IPS-18a (cell line): ENCODE data around the gene PHC1.
"Not testable (repeated sequence)": the region's sequence is repeated elsewhere in the genome, so short reads cannot be mapped to it uniquely, and the experiment has no call there.

Source experiments
- H3K27ac ChIP-seq: one replicate; pipeline ENCODE4 v1.5.1; 2013; ENCODE audit warnings: low read length
- H3K27me3 ChIP-seq: one replicate; pipeline ENCODE4 v1.6.1; 2013; ENCODE audit warnings: mild to moderate bottlenecking, low read length; ENCODE audit not compliant: control insufficient read depth, insufficient read depth
- H3K36me3 ChIP-seq: one replicate; pipeline ENCODE4 v1.6.1; 2013; ENCODE audit warnings: low read depth, low read length; ENCODE audit not compliant: control insufficient read depth
- H3K4me1 ChIP-seq: one replicate; pipeline ENCODE4 v1.6.1; 2013; ENCODE audit warnings: low read depth, low read length; ENCODE audit not compliant: control insufficient read depth
- H3K4me3 ChIP-seq: one replicate; pipeline ENCODE4 v1.5.1; 2013; ENCODE audit warnings: low read length
- H3K9ac ChIP-seq: one replicate; pipeline ENCODE4 v1.6.1; 2013; ENCODE audit warnings: mild to moderate bottlenecking, low read length, moderate library complexity
- H3K9me3 ChIP-seq: one replicate; pipeline ENCODE4 v1.6.1; 2013; ENCODE audit warnings: low read depth, low read length; ENCODE audit not compliant: control insufficient read depth

The PHC1 gene

GRCh38 chr12:8912914-8913313, 1.4 kb upstream of the PHC1 start:
- Histone ChIP-seq H3K9me3 (no peaks in the 10 kb centered on the region), H3K27me3 (no peaks in the 10 kb centered on the region), H3K4me1 (peaks cover 45% of the 10 kb centered on the region), H3K9ac (peak overlapping the region; percentile 99), H3K36me3 (peaks cover 8% of the 10 kb centered on the region), H3K27ac (peak overlapping the region; percentile 98), H3K4me3 (peak overlapping the region; percentile 89)

- H3K9ac ChIP-seq: peak overlapping the region; percentile 99
- H3K4me1 ChIP-seq: peaks cover 45% of the 10 kb centered on the region
- H3K36me3 ChIP-seq: peaks cover 16% of the 10 kb centered on the region
- no peaks in the 10 kb centered on the region for H3K9me3 ChIP-seq
- peak overlapping the region; percentile 98 for H3K27ac ChIP-seq
- no peaks in the 10 kb centered on the region for H3K27me3 ChIP-seq
- H3K4me3 ChIP-seq: peak overlapping the region; percentile 89
Measured at GRCh38 chr12:8913702-8914032, 642 bp upstream of the PHC1 start.

GRCh38 chr12:8914716-8915526, 612 bp downstream of the PHC1 start:
- Histone ChIP-seq H3K27ac (peak overlapping the region; percentile 5), H3K27me3 (no peaks in the 10 kb centered on the region), H3K4me3 (peak overlapping the region; percentile 81), H3K9me3 (no peaks in the 10 kb centered on the region), H3K36me3 (peaks cover 28% of the 10 kb centered on the region), H3K4me1 (peaks cover 42% of the 10 kb centered on the region), H3K9ac (peak overlapping the region; percentile 81)

GRCh38 chr12:8916154-8916553, 1.8 kb downstream of the PHC1 start:
- Histone ChIP-seq H3K4me1 (peaks cover 30% of the 10 kb centered on the region), H3K36me3 (peaks cover 40% of the 10 kb centered on the region), H3K9me3 (no peaks in the 10 kb centered on the region), H3K27ac (no peak overlapping the region), H3K4me3 (peak overlapping the region; percentile 81), H3K27me3 (no peaks in the 10 kb centered on the region), H3K9ac (peak overlapping the region; percentile 81)

- Histone ChIP-seq H3K27me3 (no peaks in the 10 kb centered on the region), H3K27ac (no peak overlapping the region), H3K36me3 (peaks cover 49% of the 10 kb centered on the region), H3K4me1 (peaks cover 22% of the 10 kb centered on the region), H3K4me3 (peak overlapping the region; percentile 81), H3K9ac (peak overlapping the region; percentile 81), H3K9me3 (no peaks in the 10 kb centered on the region)
Measured at GRCh38 chr12:8917031-8917430, 2.7 kb downstream of the PHC1 start.

GRCh38 chr12:8917751-8918150, 3.4 kb downstream of the PHC1 start:
- Histone ChIP-seq H3K9ac (peak overlapping the region; percentile 16), H3K4me3 (peak overlapping the region; percentile 81), H3K36me3 (peaks cover 56% of the 10 kb centered on the region), H3K27ac (no peak overlapping the region), H3K9me3 (no peaks in the 10 kb centered on the region), H3K4me1 (peaks cover 15% of the 10 kb centered on the region), H3K27me3 (no peaks in the 10 kb centered on the region)

- not testable (repeated sequence) for H3K4me3 ChIP-seq, H3K9ac ChIP-seq, H3K4me1 ChIP-seq, H3K27me3 ChIP-seq, H3K27ac ChIP-seq, H3K9me3 ChIP-seq
- H3K36me3 ChIP-seq: peaks cover 74% of the 10 kb centered on the region
Measured at GRCh38 chr12:8919643-8920042, 5.3 kb downstream of the PHC1 start.

- peaks cover 97% of the 10 kb centered on the region for H3K36me3 ChIP-seq
- H3K9ac ChIP-seq: no peak overlapping the region
Measured at GRCh38 chr12:8922544-8922943, 8.2 kb downstream of the PHC1 start.

GRCh38 chr12:8930655-8931323, 16.5 kb downstream of the PHC1 start:
- not testable (repeated sequence) for H3K4me3 ChIP-seq, H3K9ac ChIP-seq, H3K27me3 ChIP-seq, H3K4me1 ChIP-seq, H3K9me3 ChIP-seq, H3K27ac ChIP-seq
- peaks cover 92% of the 10 kb centered on the region for H3K36me3 ChIP-seq

More at GRCh38 chr12:8922544-8922943, 8.2 kb downstream of the PHC1 start:
- no peak overlapping the region for H3K27ac ChIP-seq
- no peaks in the 10 kb centered on the region for H3K9me3 ChIP-seq
- H3K4me1 ChIP-seq: no peaks in the 10 kb centered on the region
- H3K4me3 ChIP-seq: no peak overlapping the region
- no peaks in the 10 kb centered on the region for H3K27me3 ChIP-seq

GRCh38 chr12:8932464-8932863, 18.2 kb downstream of the PHC1 start:
- H3K27me3 ChIP-seq, H3K4me1 ChIP-seq, H3K27ac ChIP-seq, H3K9me3 ChIP-seq, H3K9ac ChIP-seq, H3K4me3 ChIP-seq: not testable (repeated sequence)
- H3K36me3 ChIP-seq: peaks cover 92% of the 10 kb centered on the region

- H3K27ac ChIP-seq, H3K4me1 ChIP-seq, H3K9ac ChIP-seq, H3K4me3 ChIP-seq, H3K27me3 ChIP-seq, H3K9me3 ChIP-seq: not testable (repeated sequence)
- peaks cover 92% of the 10 kb centered on the region for H3K36me3 ChIP-seq
Measured at GRCh38 chr12:8934080-8934479, 19.8 kb downstream of the PHC1 start.

- Histone ChIP-seq H3K9ac (no peak overlapping the region), H3K27me3 (no peaks in the 10 kb centered on the region), H3K9me3 (no peaks in the 10 kb centered on the region), H3K27ac (no peak overlapping the region), H3K36me3 (peaks cover 77% of the 10 kb centered on the region), H3K4me3 (no peak overlapping the region), H3K4me1 (no peaks in the 10 kb centered on the region)
Measured at GRCh38 chr12:8936735-8937134, 22.4 kb downstream of the PHC1 start.
